Measurements from ENCODE around the gene OR1I1.

Gene OR1I1

GRCh38 chr19:15125232-15126067 is 43.4 kb downstream of the OR1I1 start:
- 0 out of 2 replicates have a peak, but pooled peaks have one; percentile 4 for TF ChIP-seq CTCF (IDR thresholded peaks at IDR 0.05; ENCODE audit: low read depth, low read length)
- DNase-seq (ENCODE audit: extremely low read depth, low read depth): peak; percentile 94

GRCh38 chr19:15126131-15126910 is 44.3 kb downstream of the OR1I1 start:
- TF ChIP-seq CTCF (IDR thresholded peaks at IDR 0.05; ENCODE audit: low read depth, low read length): no peak
- DNase-seq (ENCODE audit: extremely low read depth, low read depth): no peak

- DNase-seq (ENCODE audit: extremely low read depth, low read depth): no peak
- no peak for TF ChIP-seq CTCF (IDR thresholded peaks at IDR 0.05; ENCODE audit: low read depth, low read length)
These were observed 46.3 kb downstream of the OR1I1 start for GRCh38 chr19:15128162-15128770.

- no peak for TF ChIP-seq CTCF (IDR thresholded peaks at IDR 0.05; ENCODE audit: low read depth, low read length)
- no peak for DNase-seq (ENCODE audit: extremely low read depth, low read depth)
These were observed 48.0 kb downstream of the OR1I1 start for GRCh38 chr19:15129856-15130585.

GRCh38 chr19:15136234-15136954 is 54.4 kb downstream of the OR1I1 start:
- TF ChIP-seq CTCF (IDR thresholded peaks at IDR 0.05; ENCODE audit: low read depth, low read length): no peak
- DNase-seq (ENCODE audit: extremely low read depth, low read depth): no peak

GRCh38 chr19:15137777-15138176 is 55.8 kb downstream of the OR1I1 start:
- DNase-seq (ENCODE audit: extremely low read depth, low read depth): no peak
- no peak for TF ChIP-seq CTCF (IDR thresholded peaks at IDR 0.05; ENCODE audit: low read depth, low read length)
